Body of pancreas (tissue), 4 donors: ENCODE data around the gene AKT3.

Experiments used
- POLR2A ChIP-seq, 3 donors: fragments of 450-650 bp; IDR thresholded peaks; one replicate each; pipeline ENCODE4 v1.6.1; 2016; ENCODE audit warnings: antibody characterized with exemption in 3 of 3, mild to moderate bottlenecking in 2 of 3
- TF ChIP-seq, protein P1 (sequence below), 7 experiments: fragments of 450-650 bp in 4 of 7; fragments of 200-600 bp in 3 of 7; sonication (generic) in 3 of 7; IDR thresholded peaks; one replicate each; pipeline ENCODE4 v1.5.1; 2016 to 2019; ENCODE audit warnings: antibody characterized with exemption in 7 of 7

DNA sequence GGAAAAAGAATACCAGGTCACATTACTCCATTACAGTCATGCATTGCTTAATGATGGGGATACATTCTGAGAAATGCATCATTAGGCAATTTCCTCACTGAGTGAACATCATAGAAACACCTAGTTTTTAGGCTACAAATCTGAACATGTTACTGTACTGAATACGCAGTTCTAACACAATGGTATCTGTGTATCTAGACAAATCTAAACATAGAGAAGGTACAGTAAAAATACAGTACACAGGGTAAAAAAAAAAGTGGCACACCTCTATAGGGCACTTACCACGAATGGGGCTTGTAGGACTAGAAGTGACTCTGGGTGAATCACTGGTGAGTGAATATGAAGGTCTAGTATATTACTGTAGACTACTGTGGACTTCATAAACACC, 115.7 kb downstream of the AKT3 start:
- no peak for TF ChIP-seq POLR2A (IDR thresholded peaks at IDR 0.05)
- TF ChIP-seq, protein P1, sequence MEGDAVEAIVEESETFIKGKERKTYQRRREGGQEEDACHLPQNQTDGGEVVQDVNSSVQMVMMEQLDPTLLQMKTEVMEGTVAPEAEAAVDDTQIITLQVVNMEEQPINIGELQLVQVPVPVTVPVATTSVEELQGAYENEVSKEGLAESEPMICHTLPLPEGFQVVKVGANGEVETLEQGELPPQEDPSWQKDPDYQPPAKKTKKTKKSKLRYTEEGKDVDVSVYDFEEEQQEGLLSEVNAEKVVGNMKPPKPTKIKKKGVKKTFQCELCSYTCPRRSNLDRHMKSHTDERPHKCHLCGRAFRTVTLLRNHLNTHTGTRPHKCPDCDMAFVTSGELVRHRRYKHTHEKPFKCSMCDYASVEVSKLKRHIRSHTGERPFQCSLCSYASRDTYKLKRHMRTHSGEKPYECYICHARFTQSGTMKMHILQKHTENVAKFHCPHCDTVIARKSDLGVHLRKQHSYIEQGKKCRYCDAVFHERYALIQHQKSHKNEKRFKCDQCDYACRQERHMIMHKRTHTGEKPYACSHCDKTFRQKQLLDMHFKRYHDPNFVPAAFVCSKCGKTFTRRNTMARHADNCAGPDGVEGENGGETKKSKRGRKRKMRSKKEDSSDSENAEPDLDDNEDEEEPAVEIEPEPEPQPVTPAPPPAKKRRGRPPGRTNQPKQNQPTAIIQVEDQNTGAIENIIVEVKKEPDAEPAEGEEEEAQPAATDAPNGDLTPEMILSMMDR (IDR thresholded peaks at IDR 0.05) = no peak
